GM21786 (cell line): Measurements from ENCODE around the gene ZBTB46.

Experiments used
- ATAC-seq: cut with Tn5 transposase; IDR thresholded peaks from one replicate; pipeline ENCODE4 v1.9.1; 2021; ENCODE audit not compliant: unreplicated experiment

Gene ZBTB46

DNA sequence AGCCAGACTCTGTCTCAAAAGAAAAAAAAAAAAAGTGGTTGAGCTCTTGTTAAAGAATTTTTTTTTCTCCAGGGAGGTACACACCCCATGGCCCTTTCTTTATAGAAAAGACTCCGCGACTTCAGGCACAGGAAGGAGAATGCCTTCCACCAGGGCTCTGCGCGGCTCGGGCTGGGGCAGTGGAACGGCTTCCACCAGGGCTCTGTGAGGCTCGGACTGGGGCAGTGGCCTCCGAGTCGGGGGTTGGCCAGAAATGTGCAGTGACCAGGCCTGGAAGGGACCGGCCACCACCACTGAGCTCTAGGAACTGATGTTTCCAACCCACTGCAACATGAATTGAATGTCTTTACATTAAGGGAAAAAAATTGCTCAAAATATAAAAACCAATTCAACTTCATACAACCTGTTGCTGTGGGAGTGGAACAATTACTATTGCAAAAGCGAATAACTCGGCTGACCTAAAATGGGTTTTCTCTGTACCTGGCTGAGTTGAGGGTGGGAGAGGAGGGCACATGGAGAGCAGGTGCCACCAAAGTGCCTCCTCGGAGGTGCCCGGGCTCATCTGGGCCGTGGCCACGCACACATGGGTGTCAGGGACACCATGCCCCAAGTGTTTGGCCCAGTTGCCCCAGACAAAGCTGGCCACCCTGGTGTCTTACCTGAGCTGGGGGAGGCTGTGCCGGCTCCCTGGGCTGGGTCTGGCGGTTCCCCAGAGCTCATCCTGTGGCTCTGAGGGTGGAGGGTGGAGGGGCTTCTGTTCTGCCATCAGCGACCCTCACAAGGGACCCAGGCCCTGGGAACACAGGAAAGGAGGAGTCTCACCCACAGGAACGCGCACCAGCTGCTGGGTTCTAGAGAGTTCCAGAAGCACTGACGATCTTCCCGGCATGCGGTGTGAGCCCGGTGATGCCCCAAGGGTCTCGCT, 62.2 kb downstream of the ZBTB46 start:
- ATAC-seq, result no peak

DNA sequence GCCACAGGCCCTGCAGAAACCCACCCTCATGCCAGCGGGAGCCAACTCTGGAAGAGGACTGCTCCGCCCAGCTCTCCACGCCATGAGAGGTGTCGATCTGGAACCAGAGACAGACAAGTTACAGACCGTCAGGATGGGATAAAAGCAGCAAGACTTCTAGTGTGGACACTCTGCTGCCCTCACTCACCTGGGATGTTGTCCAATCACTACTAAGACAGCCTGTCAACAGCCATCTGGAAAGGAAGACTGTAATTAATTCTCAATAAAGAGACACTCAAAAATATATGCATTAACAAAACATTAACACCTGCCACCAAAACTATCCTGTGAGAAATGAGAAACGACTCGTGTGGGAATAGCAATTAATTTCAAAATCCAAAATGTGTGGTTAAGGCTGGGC, 63.2 kb downstream of the ZBTB46 start:
- ATAC-seq, result no peak

DNA sequence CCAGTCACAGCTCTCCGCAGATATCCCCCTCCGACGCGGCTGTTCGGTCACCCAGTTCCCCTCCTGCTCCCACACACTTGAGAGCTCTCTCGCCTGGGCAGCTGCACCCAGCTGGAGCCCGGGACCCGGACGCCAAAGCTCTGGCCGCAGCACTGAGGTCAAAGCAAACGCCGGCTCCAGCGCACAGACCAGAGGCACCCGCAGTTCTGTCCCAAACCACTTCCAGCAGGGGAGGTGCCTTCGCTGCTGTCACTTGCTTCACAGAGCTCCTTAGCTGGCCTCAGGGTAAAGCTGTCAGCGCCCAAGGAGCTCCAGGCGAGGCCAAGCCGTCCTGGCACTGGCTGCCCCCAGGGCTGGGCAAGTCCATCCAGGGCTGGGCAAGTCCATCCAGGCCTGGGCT, 63.6 kb downstream of the ZBTB46 start:
- ATAC-seq, result no peak

DNA sequence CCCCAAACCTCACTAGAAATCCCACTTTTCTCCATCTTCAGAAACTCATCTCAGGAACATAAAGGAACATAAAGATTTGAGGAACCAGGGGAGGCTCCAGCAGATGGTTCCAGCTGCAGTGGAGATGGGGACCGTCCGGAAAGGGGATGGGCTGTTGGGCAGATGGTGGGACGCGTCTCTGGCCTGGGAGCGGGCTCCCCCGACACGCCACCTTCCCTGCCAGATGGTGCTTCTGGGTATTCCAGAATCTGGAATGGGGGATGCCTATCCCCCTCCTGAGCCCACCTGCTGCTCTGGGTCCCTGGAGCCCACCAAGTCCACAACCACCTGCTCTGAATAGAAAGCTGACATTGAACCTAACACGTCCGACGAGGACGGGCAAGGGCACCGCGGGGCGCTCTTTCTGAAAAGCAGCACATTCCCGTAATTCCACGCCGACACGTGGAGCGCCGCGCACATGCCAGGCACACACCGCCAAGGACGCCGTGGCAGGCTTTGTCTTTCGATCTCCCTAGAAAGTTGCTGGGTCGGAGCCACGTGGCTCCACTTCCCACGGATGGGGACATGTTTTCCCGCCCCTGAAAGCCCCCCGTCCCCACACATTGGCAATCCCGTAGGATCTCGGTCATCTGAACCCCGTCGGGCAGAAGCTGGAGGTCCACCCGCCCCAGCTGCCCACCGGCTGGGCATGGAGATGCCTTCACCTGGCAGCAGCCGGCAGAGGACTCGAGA, 64.2 kb downstream of the ZBTB46 start:
- ATAC-seq, result no peak

DNA sequence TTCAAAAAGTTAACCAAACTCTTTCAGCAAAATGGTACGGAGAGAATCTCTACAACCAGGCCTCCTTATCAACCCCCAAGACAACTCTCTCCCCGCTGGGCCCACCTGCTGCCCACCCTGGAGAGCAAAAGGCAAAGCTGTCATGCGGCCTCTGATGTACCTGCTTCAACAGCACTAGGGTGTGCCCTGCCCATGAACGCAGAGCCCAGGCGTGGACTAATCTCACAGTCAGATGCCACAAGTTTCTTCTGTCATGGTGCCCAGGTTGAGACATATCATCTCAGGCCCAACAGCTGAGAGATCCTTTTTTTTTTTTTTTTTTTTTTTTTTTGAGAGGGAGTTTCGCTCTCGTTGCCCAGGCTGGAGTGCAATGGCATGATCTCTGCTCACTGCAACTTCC, 65.2 kb downstream of the ZBTB46 start:
- no peak for ATAC-seq

DNA sequence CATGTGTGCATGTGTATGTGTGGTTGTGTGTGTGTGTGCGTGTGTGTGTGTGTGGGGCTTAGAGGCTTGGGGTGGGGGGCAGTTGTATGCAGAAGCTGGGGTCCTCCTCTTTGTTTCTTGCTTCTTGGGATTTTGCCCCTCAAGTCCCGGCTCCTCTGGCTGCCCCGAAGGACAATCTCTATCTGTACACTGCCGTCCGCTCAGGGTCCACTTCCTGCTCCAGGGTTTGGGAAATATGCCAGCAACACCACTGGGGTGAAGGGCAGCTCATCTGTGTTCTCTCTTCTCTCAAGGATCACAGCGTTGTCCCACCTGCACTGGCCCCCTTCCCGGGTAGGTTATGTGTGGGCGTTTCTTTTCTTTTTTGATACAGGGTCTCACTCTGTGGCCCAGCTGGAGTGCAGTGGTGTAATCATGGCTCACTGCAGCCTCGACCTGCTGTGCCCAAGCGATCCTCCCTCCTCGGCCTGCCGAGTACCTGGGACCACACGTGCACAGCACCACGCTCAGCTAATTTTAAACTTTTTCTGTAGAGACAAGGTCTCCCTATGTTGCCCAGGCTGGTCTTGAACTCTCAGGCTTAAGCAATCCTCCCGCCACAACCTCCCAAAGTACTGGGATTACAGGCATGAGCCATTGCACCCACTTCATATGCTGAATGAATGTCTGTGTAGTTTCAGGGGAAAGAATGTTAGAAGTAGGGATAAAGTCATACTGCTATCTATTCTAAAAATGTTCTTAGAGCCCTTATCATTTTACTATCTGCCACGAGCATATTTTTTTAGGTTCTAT, 65.8 kb downstream of the ZBTB46 start:
- no peak for ATAC-seq

DNA sequence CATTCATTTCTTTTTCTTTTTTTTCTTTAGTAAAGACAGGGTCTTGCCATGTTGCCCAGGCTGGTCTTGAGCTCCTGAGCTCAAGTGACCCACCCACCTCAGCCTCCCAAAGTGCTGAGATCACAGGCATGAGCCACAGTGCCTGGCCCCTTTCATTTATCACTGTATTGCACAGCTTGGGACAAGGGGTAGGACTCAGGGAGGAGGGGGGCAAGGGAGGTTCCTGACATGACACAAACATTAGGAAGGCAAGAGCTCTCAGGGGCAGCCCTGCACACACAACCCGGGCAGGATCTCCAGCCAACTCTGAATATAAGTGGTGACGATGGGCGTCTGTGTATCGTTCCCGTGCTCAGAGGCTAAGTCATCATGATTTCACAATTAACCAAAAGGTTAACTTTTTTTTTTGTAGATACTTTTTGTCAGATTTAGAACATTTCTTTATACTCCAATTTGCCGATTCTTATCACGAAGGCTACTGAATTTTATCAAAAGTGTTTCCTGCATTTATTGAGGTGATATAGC, 71.6 kb downstream of the ZBTB46 start:
- ATAC-seq, result no peak

DNA sequence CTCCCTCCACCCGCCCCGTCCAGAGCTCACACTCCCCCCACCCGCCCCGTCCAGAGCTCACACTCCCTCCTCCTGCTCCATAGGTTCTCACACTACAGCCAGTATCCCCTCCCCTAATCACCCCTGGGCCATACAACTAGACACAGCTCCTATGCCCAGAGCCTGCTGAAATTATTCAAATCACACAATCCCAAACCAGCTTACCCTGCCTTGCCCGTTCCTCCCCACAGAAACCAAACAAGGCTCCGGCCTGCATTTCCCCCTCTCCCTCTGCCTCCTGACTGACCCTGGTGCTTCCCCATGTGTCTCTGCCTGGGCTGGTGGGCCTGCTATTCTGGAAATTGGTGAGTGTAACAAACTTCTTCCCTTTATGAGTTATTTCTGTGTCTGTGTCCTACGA, 72.9 kb downstream of the ZBTB46 start:
- ATAC-seq, result no peak

DNA sequence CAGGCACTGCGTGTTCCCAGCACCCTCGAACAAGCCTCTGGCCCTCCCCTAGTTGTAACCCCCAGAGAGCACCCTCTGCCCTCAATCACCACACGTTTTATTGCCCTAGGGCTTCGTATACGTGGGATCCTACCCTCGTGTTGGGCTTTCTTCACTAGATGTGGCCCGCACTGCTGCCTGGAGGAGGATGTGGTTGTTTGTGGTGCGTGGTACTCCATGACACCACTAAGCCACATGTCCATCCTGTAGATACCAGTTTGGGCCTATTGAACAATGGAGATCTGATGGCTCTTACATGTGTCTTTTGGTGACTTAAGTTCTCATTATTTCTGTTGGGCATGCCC, 74.4 kb downstream of the ZBTB46 start:
- ATAC-seq, result no peak

DNA sequence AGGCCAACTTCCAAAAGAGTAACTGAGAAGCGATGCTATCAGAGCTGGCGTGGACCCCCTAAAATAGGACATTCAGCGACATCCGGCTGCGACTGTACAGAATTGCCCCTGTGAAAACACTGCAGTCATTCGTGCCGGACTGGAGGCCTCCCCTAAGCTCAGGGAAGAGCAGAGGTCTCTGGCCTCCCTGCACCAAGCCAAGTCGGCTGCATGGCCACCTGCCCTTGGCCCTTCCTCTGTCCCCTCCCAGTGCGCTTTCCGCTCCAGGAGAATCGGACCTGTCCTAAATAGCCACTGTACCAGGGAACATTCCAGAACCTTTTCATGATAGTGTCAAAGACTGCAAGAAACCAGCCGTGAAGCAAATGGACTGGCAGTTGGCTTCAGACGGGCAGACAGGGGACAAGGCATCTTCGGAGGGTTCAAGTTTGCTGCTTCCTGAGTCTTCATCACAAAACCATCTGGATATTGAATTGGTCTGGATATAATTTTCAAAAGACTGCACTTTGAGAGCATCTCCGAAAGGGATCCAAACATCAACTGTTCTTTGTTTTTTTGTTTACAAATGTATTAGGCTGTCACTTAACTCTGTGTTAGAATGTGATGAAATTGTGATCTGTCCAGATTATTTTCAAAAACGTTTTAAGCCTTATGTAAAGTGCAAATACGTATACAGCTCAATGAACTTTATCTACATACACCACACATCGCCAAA, 75.0 kb downstream of the ZBTB46 start:
- ATAC-seq, result no peak

DNA sequence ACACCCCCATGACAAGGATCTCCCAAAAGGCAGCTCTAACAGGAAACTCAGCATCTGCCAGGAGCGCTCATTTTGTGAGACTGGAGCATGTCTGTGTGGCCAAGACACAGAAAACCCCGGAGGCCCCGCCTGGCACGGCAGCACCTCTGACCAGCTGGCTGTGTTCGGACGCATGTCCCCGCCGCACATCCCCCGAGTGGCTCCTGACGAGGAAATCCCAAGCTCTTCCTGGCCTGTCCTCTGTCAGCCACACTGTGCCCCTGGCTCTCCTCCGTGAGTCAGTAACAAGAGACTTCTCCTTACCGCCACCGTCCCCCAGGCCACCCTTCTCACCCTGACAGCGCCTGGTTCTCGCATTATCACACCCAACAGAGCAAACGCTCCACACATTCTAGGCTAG, 77.1 kb downstream of the ZBTB46 start:
- no peak for ATAC-seq

DNA sequence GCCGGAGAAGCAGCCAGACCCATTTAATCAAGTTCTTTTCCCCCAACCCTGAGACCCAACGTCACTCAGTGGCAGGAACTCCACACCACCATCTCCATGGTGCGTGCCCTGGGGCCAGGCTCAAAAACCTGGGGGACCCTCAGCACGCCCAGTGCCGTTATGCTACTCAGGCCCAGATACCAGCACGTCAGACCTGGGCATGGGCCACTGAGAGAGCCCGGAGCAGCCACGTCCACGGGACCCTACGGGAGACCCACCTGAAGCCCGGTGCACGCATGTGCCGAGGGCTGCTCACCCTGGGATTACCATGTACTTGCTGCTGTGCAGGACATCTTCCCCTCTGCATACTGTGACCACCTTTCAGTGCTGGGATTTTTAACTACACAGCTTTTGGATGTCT, 77.7 kb downstream of the ZBTB46 start:
- ATAC-seq, result no peak

DNA sequence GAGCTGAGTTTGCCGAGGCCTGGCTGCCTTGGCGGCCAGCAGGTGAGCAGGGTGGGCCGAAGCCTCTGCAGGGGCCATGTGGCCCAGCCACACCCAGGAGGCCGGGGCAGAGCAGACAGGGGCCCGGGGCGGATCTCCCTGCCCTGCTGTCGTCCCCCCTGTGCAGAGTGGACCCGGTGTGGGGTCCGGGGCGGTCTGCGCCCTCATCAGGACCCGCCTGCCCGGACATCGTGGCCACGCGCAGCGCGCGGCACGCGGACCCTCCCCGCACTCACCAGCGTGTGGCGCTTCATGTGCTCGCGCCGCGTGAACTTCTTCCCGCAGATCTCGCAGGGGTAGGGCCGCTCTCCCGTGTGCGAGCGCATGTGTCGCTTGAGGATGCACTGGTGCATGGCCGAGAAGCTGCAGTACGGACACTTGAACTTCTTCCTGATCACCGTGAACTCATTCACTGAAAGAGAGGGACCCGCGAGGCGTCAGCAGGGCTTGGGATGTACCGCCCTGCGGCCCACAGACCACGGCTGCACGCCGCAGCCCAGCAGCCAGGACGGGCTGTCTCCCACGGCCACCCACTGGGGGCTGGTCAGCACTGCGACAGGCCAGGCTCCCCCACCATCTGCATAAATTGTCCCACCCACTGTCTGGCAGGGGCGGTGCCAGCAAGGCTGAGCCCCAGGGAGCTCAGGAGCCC, 78.5 kb downstream of the ZBTB46 start:
- ATAC-seq, result no peak

DNA sequence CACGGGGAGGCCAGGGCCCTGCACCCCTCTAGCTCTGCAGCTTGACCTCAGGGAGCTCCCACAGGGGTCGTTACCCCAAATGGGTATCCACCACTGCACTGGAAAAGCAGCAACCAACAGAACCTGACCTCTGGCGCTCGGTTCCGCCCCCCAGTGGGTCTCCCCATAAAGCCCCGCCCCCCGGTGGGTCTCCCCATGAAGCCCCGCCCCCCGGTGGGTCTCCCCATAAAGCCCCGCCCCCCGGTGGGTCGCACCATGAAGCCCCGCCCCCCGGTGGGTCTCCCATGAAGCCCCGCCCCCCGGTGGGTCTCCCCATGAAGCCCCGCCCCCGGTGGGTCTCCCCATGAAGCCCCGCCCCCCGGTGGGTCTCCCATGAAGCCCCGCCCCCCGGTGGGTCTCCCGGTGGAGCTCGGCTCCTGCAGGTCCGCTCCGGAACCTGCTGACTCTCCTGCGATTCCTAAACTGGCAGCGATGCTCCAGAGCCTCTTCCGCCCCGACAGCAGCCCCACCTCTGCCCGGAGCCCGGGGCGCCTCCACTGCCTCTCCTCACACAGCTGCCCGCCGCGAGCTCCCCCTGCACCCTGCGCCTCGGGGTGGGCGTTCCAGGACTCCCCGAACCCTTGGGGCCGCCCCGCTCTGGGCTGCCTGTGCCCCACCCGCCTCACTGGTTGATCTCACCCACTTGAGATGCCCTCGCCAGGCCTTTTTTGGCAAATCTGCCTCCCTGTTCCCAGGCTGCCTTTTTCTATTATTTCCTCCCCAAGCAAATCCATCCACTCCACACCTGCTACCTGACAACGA, 79.4 kb downstream of the ZBTB46 start:
- ATAC-seq, result no peak

DNA sequence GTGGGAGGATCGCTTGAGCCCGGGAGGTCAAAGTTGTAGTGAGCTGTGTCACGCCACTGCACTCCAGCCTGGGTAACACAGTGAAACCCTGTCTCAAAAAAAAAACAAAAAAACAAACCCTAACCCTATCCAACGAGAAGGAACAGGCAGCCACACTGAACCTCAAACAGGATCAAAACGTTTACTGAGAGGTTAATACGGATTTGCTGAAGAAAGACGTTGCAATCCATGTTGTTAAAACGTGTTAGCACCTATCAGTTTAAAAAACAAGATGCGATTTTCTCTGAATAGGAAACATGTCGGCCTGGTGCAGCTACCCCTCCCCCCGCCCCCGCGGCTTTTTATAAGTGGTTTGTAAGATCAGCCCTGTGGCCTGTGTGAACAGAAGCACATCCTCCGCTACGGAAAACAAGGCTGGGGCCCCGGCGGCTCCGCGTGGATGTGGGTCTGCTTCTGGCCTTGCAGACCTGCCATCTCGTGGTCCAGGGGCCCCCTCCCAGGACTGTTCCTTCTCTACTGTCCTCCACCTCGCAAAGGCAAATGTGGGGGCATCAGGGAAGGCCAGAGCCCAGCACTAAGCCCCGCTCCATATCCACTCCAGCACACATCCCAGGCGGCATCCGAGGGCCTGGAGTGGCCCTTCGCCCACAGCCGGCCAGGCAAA, 80.1 kb downstream of the ZBTB46 start:
- ATAC-seq, result no peak

DNA sequence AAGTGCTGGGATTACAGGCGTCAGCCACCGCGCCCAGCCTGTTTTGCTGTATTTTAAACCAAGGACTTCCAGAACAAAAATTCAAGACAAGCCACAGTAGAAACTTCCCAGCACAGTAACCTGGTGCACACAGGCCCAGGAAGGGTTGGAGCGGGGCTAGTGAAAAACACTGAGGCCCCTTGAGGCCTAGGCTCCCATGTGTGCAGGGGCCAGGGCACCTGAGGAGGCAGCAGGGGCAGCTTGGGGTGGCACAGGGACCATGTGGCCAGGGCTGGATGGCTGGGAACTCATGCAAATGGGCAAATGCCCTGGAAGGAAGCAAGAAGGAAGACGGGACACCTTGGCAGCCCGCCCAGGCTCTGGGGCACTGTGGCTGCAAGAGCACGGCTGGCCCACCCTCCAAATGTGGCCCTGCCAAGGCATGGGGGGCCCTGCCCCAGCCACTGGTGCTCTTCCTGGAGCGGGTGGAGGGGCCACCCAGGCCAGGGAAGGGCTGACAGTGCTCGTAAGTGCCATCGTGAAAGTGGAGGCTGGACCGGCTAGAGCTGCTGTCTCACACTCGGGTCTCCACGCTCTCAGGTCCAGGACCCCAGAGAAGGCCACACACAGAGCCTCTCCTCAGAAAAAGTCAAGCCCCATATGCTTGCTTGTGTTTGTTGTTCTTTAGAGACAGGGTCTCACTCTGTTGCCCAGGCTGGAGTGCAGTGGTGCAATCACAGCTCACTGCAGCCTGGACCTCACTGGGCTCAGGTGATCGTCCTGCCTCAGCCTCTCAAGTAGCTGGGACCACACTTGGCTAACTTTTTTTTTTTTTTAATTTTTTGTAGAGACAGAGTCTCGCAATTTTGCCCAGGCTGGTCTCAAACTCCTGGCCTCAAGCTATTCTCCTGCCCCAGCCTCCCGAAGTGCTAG, 81.2 kb downstream of the ZBTB46 start:
- ATAC-seq, result no peak

DNA sequence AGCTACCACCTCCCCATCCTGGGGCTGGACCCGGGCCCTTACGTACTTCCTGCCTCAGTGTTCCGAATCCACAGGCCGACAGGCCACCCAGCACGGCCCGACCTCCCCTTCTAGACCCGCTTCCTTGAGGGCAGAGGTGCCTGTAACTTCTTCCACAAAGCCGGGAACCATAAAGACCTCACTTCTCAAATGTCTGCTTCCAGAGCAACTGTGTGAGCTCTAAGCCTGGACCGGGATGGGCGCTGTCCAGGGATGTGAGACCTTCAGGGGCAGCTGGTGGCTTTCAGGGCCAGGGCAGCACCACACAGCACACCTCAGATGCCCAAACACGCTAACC, 82.2 kb downstream of the ZBTB46 start:
- ATAC-seq, result no peak
